HL-60/S4 treated with retinoic acid at 250 ng/mL for 4 days and 3 days (cell line): Measurements from ENCODE around the gene SORCS3.

ENCODE experiments used
- in situ Hi-C: fragments of 300-500 bp; cut with MboI; formaldehyde crosslinking; loops from 2 replicates; pipeline ENCODE4 v1.7.0; 2022; ENCODE audit warnings: low sequenced_read_pairs

SORCS3 gene

DNA sequence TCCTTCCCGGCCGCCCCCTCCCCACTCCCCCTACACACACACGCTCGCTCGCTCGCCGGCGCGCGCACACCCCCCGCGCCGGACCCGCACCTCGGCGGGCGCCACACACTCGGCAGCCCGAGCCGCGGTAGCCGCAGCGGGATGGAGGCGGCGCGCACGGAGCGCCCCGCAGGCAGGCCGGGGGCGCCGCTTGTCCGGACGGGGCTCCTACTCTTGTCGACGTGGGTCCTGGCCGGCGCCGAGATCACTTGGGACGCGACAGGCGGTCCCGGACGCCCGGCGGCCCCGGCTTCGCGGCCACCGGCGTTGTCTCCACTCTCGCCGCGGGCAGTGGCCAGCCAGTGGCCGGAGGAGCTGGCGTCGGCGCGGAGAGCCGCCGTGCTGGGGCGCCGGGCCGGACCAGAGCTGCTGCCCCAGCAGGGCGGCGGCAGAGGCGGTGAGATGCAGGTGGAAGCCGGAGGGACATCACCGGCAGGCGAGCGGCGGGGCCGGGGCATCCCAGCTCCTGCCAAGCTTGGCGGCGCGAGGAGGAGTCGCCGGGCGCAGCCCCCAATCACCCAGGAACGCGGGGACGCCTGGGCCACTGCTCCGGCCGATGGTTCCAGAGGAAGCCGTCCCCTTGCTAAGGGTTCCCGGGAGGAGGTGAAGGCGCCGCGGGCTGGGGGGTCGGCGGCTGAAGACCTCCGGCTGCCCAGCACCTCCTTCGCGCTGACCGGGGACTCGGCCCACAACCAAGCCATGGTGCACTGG is at the start of gene SORCS3:
SORCS3 (plus strand) TSS at position 104 of the 750 bp plus-strand sequence.
- in situ Hi-C loops, result no loop called here

DNA sequence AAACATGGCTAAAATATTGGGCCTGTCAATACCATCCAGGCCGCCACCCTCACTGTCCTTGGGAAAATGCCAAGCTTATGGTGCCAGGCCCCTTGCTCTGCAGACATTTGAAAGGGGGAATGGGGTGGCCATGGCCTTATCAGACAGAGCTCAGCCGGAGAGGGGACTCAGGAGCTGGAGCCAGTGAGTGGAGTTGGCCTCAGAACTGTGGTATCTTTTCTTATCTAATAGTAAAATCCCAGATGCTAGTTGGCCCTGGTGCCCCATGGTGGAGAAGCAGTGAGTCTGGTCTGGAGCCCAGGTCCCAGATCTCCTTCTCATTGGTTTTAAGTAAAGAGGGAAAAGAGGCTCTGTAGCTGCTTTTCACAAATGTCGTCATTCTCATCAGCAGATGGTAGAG is 49.6 kb upstream of the SORCS3 start:
- in situ Hi-C loops, result no loop called here

DNA sequence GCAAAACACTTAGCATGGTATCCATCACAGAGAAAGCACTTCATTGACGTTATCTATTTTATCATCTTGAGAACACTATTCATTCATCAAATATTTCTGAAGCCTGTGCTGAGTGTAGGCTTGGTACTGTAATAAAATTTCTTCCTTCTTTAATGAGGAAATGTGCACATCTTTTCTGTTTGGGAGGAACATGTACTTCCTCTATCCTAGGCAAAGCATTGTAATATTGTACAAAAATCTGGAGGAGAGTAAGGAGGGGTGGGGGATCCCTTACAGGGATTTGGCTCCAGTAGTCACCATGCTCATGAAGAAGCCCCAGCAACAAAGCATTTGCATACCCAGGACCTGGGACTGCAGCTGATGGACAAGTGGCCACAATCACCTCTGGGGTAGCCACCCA is 39.9 kb upstream of the SORCS3 start:
- in situ Hi-C loops, result loop anchor here (25.0 kb wide), 1 partner anchor 714 kb away; no protein-coding TSS in a partner anchor

DNA sequence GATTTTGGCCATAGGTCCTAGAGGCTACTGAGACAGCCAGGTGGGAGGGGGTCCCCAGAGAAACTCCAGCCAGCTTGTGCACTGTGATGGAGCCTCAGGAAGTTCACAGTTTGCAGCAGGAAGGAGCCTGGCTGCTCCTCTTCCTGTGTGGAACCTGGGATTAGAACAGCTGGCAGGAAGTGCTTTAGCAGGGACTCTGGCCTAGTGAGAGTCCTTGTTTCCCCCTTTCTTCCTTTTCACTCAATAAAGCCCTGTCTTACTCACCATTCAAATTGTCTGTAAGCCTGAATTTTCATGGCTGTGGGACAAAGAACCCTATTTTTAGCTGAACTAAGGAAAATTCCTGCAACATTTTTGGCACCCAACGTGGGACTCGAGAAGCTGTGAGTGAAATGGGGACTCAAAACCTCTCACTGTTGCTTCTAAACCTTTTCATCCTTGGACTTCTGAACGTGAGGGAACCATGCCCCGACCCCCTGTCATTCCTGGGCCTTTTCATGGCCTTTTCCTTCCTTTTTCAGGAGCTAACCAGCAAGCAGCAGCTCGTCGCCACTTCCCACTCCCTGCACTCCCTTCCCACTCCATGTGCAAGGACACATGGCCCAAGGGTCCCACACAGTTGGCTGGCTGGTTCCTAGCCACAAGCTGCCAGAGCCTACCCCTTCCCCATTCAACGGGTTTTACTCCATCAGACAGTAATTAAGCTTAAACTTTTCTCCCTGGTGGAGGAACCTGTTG is 32.8 kb upstream of the SORCS3 start:
- in situ Hi-C loops, result loop anchor here (25.0 kb wide), 1 partner anchor 721 kb away; no protein-coding TSS in a partner anchor

DNA sequence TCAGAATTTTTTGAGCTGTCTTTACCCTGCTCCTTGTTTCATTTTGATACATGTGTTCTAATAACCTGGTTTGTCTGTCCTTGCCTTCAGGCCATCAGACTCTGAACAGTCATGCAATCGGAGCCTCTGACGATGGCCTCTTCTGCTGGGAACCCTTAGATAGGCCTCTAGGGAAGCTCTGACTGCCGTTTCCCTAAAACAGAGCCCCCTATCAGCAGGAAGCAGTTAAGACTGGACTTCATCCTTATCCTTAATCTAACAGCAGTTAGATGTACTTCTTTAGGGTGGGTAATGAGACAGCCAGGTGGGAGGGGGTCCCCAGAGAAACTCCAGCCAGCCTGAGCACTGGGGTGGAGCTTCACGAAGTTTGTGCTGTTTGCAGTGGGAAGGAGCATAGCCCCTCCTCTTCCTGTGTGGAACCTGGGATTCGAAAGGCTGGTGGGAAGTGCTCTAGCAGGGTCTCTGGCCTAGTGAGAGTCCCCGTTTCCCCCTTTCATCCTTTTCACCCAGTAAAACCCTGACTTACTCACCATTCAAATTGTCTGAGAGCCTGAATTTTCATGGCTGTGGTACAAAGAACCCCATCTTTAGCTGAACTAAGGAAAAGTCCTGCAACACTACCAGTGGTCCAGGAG is 28.4 kb upstream of the SORCS3 start:
- in situ Hi-C loops, result loop anchor here (25.0 kb wide), 1 partner anchor 725 kb away; no protein-coding TSS in a partner anchor

DNA sequence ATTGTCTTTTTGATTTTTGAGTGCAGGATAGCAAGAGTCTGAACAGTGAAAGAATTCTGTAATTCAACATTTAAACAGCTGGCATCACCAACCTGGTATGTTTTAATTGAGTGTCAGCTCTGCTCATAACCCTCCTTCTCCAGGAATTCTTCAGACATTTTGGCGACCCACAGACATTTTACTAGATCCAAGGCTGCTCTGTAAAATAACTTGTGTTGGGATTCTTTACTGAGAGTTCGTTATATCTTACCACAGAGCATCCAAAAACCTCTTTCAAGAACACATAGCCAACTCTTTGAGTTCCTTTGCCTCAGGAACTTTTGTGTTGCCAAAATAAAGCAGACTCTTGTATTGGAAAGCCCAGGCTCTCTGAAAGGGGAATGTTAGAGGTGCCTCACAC is 27.7 kb upstream of the SORCS3 start:
- in situ Hi-C loops, result loop anchor here (25.0 kb wide), 1 partner anchor 726 kb away; no protein-coding TSS in a partner anchor

DNA sequence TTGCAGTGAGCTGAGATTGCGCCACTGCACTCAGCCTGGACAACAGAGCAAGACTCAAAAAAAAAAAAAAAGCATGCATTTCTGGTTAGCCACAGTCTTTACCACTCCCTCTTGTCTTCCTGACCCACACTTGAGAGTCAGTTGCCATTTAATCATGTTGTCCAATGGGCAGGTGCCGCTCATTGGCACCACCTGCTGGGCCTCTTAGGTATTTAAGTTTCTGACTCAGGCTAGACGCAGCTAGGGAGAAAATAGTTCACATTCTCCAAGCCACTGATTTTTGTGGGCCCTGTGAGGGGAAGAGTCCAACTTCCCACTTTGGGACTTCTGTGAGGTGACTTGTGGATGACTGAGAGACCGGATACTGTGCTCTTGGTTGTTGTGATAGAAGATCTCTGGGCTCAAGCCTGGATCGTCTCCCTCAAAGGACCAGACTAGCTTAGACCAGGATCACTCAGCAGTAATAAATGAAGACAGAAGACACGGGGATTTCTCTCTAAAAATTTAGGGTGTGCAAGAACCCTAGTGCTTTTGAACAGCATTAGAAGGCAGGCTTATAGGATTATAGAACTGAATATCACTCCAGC is 26.8 kb upstream of the SORCS3 start:
- in situ Hi-C loops, result loop anchor here (25.0 kb wide), 1 partner anchor 727 kb away; no protein-coding TSS in a partner anchor

DNA sequence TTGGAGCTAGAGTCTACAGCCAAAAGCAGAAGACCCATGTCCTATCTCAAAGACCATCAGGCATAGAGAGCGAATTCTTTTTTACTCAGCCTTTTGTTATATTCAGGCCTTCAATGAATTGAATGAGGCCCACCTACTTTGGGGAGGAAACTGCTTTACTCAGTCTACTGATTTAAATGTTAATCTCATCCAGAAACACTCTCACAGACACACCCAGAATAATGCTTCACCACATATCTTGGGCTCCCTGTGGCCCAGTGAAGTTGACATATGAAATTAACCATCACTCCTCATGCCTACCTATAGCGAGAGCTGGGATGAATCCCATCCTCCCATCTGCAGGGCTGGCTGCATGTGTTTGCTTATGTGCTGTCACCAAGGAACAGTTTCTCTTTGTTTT is 26.0 kb upstream of the SORCS3 start:
- in situ Hi-C loops, result loop anchor here (25.0 kb wide), 1 partner anchor 728 kb away; no protein-coding TSS in a partner anchor

DNA sequence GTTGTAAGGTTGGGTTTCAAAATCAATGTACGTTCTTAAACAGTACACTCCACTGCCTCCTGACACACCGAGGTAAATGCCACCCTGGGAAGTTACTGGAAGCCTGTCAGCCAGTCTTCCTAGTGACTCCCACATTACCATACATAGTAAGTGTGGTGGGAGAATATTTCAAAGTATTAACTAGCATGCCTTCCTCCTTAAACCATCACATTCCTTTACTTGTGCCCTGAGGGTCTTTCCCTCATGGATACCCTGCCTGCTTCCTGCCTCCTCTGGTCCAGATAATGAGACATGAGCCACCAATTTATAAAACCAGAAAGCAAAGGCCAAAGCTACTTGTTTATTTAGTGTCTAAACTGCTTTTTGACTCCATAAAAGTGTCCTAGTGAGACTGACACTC is 23.3 kb upstream of the SORCS3 start:
- in situ Hi-C loops, result loop anchor here (25.0 kb wide), 1 partner anchor 731 kb away; no protein-coding TSS in a partner anchor

DNA sequence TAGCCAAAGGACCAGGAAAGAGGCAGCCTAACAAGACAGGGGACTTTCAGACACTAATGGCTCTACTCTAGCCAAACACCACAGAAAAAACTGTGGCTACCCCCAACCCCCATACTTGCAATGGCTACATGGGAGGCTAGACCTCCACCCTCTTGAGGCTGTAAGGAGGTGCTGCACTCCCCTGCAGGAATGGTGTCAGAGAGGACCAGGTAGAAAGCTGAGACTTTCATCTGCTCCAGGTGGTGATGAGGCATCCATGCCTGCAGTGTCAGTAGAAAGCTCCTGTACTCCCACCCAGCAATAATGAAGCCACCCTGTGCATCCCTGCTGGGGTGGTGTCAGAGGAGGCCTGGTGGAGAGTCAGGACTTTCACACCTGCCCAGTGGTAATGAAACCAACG is 18.9 kb upstream of the SORCS3 start:
- in situ Hi-C loops, result loop anchor here (25.0 kb wide), 1 partner anchor 735 kb away; no protein-coding TSS in a partner anchor

DNA sequence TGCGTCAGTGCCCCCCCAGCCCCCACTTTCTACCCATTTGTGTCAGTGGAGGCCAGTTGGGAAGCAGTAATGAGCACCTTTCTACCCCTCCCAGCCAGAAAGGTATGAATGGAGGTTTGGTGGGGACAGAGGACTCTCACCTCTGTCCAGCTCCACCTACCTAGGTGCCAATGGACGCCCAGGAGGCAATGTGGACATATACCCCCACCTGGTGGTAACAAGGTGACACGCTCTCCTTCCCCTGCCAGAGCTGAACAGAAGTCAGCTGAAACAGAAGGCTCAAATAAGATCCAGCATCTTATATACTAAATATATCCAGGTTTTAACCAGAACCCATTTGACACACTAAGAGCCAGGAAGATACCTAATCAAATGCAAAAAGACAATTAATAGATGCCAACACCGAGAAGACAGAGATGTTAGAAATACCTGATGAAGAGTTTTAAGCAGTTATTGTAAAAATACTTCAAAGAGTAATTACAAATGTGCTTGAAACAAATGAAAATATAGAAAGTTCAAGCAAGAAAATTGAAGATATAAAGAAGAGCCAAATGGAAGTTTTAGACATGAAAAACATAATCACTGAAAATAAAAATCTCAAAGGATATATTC is 18.4 kb upstream of the SORCS3 start:
- in situ Hi-C loops, result loop anchor here (25.0 kb wide), 1 partner anchor 735 kb away; no protein-coding TSS in a partner anchor

DNA sequence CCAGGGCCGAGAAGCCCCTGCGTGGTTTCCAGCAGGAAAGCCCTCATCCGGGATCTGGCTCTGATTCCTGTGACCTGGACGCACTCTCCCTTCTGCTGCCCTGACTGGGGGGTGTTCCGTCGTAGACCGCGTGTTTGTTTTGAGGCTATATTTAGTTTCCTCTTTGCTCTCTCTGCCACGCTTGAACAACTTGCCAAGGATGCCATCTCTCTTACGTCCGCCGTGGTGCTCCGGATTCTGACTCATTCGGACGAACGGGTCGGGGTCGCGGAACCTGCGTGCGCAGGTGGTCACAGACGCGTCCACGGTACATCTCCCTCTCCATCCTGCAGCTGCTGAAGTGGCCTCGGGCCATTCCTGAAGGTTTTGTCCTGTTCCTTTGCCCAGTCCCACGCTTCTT is 10.4 kb upstream of the SORCS3 start:
- in situ Hi-C loops, result no loop called here

DNA sequence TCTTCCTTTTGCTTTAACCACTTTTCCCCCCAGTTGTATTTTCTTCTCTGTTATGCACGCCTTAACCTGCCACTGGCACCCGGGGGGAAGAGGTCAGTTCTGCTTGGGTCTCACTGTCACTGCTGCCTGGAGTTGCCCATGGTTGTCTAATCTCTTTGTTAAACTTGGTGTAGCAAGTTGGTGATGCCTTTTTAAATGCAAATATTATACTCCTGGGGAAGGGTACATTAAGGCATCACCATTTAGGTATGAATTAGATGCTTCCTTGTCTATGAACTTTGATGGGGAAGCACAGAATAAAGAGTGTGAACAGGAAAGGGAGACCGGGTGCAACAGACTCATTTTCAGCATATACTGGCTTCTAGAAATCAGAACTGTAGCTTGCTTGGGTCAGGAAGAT is 9.1 kb upstream of the SORCS3 start:
- in situ Hi-C loops, result no loop called here

DNA sequence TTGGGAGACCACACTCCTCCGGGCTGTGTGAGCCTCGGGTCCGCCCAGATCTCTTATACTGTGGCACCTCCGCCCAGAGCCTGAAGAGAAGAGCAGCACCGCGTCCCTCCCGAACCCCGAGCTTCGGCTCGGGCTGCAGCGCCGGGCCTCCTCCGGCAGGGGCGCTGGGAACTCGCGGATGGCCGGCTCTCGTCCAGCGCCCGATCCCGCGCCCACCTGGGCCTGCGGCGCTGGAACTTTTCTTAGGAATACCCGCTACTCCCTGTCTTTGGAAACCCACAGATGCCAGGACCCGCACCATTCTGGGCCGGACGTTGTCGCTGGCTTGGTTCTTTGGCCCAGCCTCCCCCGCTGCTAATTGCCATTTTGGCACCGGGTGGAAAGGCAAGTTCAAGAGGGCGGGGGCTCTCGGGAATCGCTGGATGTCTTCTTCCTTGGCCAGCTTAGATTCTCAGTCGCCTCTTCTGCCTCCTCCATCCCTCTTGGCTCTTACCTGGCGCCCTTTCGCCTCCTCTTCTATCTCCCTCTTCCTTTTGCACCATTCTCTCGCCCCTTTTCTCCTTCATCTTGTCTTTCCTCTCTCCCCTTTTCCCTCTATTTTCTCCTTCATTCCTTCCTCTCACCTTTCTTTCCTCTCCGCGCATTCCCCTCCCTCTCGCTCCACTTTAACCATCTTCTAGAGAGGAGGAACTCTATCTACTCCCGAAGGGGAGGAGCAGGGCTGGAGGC is 2.1 kb upstream of the SORCS3 start:
- in situ Hi-C loops, result no loop called here

DNA sequence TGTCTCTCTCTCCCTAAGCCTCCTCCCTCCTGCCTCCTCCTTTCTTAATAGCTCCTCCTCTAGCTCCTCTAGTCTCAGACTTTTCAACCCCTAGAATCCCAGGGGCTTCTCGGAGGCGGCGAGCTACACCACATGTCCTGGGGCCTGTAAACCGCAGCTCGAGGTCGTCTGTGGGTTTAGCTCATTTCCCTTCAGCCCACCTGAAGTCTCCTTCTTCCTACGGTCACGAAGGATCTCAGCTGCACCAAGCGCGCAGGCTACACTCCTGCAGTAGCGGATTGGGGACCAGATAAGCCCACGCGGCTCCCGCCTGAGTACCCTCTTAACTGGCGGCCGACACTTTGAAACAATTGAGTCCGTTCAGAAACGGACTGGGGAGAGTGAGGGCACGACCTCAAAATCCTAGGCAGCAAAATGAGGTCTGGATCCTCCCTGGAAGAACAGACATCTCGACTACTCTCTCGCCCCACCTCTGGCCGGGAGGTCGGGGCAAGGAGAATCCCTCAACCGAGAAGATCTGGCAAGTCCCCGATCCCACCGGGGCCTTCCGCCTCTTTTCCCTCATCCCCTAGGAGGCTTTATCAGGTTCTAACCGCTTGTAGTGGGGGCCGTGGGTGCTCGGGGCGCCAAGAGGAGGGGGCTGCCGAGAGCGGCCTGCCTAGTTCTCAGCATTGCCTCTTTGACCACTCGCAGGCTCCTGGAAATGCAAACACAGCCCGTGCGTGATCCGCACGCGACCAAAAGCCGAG is 1.3 kb upstream of the SORCS3 start:
- in situ Hi-C loops, result no loop called here

DNA sequence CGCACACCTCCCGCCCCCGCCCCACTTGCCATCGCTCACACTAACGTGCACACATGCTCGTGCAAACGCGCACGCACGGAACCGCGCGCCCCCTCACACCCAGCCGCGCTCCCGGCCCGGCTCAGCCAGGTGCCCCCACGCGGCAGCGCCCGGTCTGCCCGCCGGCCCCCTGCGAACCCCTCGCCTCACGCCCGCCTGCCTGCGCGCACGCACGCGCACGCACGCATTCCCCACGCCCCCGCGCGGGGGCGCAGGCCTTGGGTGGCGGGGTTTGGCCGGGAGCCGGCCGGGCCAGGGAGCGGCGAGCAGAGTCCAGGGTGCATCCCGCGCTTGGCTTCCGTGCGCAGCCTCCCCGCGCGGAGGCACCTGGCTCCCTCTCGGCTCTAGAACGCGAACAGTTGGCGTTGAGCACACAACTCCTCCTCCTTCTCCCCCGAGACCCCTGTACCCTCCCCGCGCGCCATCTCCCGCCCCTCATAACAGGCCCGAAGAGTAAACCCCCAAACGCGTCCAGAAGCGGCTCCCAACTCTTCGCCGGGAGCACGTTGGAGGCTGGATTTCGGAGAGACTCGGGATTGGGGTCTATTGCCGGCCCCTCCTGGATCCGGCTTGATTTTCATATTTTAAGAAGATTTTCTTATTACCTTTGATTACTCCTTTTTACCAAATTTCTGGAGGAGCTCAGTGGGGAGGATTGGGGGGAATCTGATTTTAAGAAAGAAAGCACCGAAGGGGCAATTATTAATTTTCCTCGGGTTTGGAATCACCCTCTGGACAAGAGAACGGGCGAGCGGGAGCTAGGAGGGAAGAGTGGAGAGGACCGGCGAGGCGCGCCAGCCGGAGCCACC is 527 bp upstream of the SORCS3 start:
- in situ Hi-C loops, result no loop called here

DNA sequence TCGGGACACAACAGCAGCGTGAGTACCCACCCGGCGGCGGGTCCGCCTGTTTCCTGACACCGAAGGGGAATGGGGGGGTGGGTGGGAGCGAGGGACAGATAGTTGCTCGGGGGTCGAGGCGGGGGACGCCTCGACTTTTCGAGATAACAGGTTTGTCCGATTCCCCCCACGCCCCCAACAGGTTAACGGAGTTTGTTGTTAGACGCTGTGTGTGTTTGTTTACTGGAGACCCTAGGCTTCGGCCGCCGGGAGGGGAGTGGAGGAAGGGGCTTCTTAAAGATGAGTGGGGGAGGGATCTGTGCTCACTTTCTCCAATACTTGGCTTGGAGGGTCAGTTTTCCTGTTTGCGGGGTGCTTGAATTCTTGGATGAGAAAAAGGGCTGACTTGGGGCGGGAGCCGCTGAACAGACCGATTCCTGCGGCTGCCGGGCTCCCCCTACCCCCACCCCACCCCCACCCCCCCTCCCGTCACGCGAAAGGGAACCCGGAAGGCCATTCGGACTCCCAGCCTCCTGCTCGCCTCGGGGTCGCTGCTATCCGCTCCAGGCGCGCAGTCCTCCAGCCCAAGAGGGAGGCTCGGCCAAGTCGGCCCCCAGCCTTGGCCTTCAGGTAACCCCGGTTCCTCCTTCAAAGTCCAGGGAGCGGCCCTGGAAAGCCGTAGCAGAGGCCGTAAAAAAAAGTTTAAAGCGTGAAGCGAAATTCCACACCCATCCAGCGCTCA is 1.0 kb downstream of the SORCS3 start:
- in situ Hi-C loops, result no loop called here
